Measurements from ENCODE around the gene LRRC10B.

GRCh38 chr11:61556621-61557020 is 48.1 kb downstream of the LRRC10B start:
- TF ChIP-seq CTCF (IDR thresholded peaks at IDR 0.05; ENCODE audit: insufficient read depth, low read length) (no peak), POLR2AphosphoS5 (IDR thresholded peaks at IDR 0.05; ENCODE audit: low read depth) (no peak), REST (IDR thresholded peaks at IDR 0.05; ENCODE audit: insufficient replicate concordance, low read depth) (no peak), GABPA (IDR thresholded peaks at IDR 0.05; ENCODE audit: low read depth) (no peak)
